Osteocyte (in vitro differentiated cells): ENCODE measurements around the gene SUCO. TPM values are rescaled to one million over a fixed set of nuclear protein-coding genes. Genes with fewer than 3 reads are reported as not detected.

Experiments used
- DNase-seq: peaks from one replicate; pipeline ENCODE4 v3.0.0; 2021; ENCODE audit warnings: mixed read lengths; ENCODE audit not compliant: unreplicated experiment; ENCODE audit errors: extremely low spot score
- H3K27ac Mint-ChIP-seq: one replicate; pipeline ENCODE4 v1.8.0; 2021; ENCODE audit warnings: mild to moderate bottlenecking, mixed read lengths; ENCODE audit not compliant: unreplicated experiment
- H3K27me3 Mint-ChIP-seq: one replicate; pipeline ENCODE4 v1.8.0; 2021; ENCODE audit warnings: mixed read lengths; ENCODE audit not compliant: unreplicated experiment
- H3K36me3 Mint-ChIP-seq: one replicate; pipeline ENCODE4 v1.8.0; 2021; ENCODE audit warnings: mixed read lengths; ENCODE audit not compliant: unreplicated experiment
- H3K4me1 Mint-ChIP-seq: one replicate; pipeline ENCODE4 v1.8.0; 2021; ENCODE audit warnings: mixed read lengths; ENCODE audit not compliant: unreplicated experiment
- H3K4me3 Mint-ChIP-seq: one replicate; pipeline ENCODE4 v1.8.0; 2021; ENCODE audit warnings: mild to moderate bottlenecking, moderate library complexity, mixed read lengths; ENCODE audit not compliant: unreplicated experiment
- H3K9me3 Mint-ChIP-seq: one replicate; pipeline ENCODE4 v1.8.0; 2021; ENCODE audit warnings: mixed read lengths; ENCODE audit not compliant: unreplicated experiment
- CTCF ChIP-seq: fragments of 200-600 bp; sonication (generic); IDR thresholded peaks from 2 replicates; pipeline ENCODE4 v1.5.0; 2021; ENCODE audit warnings: antibody characterized with exemption, mild to moderate bottlenecking, moderate library complexity
- total RNA-seq: library from RNA; stranded (reverse); gene quantifications from 2 replicates; pipeline ENCODE4 v1.2.1, GENCODE V29; 2021

The SUCO gene
- total RNA-seq, 1 donor from 2014 or later = 30.4 TPM

- H3K9me3 Mint-ChIP-seq = no peaks in the 10 kb centered on the region
- no peak overlapping the region for H3K4me3 Mint-ChIP-seq
- DNase-seq = no peak
These were observed 93.9 kb downstream of the SUCO start for GRCh38 chr1:172626845-172627244.

DNA sequence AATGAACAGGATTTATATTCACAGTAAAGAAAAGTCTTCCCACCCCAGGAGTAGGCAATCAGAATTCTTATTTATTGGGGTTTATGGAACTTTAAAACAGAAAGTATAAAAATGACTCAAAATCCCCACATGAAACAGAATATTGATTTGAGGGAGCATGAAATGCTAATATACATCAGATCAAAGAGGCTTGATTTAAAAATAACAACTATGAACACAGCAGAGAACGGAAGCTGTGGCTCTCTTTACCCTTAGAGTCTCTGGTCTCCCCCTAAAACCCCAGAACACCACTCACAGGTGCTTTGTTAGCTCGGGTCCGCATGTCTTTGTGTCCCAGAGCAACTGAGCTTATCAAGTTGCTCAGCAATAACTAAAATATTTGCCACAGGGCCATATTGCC is 94.8 kb downstream of the SUCO start:
- no peaks in the 10 kb centered on the region for H3K36me3 Mint-ChIP-seq
- no peaks in the 10 kb centered on the region for H3K27me3 Mint-ChIP-seq
- no peak overlapping the region for H3K27ac Mint-ChIP-seq
- H3K4me3 Mint-ChIP-seq = no peak overlapping the region
- TF ChIP-seq CTCF = no peak
- peaks cover 10% of the 10 kb centered on the region for H3K4me1 Mint-ChIP-seq
- no peaks in the 10 kb centered on the region for H3K9me3 Mint-ChIP-seq
- no peak for DNase-seq

More at GRCh38 chr1:172626845-172627244, 93.9 kb downstream of the SUCO start:
- Mint-ChIP-seq H3K27ac (no peak overlapping the region), H3K4me1 (peaks cover 10% of the 10 kb centered on the region), H3K27me3 (no peaks in the 10 kb centered on the region), H3K36me3 (no peaks in the 10 kb centered on the region)
- TF ChIP-seq CTCF = no peak

DNA sequence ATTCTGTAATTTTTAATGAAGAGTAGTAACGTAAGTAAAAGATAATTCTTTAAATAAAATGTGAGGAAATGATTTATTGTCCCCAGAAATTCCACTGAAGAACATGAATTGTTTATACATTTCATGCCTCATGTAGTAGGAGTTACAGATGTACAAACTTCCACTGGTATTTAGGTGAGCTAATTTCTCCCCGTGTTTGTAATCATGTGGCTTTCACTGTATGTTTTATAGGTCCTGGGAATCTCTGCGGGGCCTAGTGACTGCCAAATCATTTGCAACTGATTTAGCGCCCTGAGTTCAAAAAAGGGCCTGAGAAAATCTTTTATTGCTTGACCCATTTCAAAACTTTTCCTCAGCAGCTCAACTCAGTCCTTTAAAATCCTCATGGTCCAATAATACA is 95.5 kb downstream of the SUCO start:
- no peak for DNase-seq
- no peaks in the 10 kb centered on the region for H3K27me3 Mint-ChIP-seq
- H3K9me3 Mint-ChIP-seq = no peaks in the 10 kb centered on the region
- H3K36me3 Mint-ChIP-seq = no peaks in the 10 kb centered on the region
- no peak for TF ChIP-seq CTCF
- no peak overlapping the region for H3K27ac Mint-ChIP-seq
- peaks cover 10% of the 10 kb centered on the region for H3K4me1 Mint-ChIP-seq
- H3K4me3 Mint-ChIP-seq = no peak overlapping the region

DNA sequence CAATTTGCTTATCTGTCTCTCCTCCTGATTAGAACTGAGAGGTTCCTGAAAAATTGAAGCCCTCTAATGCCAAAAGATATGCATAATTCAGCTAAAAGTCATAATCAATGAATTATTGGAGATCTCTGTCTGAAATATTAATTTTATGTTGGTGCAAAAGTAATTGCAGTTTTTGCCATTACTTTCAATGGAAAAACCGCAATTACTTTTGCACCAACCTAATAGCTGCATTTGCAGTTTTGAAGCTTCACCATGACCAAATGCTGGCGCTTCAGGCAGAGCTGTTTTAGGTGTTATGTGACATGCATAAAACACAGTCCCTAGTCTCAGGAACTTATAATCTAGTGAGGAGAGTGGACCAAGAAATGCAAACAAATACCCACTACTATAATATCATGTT is 96.2 kb downstream of the SUCO start:
- Mint-ChIP-seq H3K4me3 (no peak overlapping the region), H3K9me3 (no peaks in the 10 kb centered on the region), H3K27me3 (no peaks in the 10 kb centered on the region), H3K4me1 (peaks cover 10% of the 10 kb centered on the region), H3K36me3 (no peaks in the 10 kb centered on the region), H3K27ac (no peak overlapping the region)
- TF ChIP-seq CTCF = no peak
- no peak for DNase-seq

- H3K4me1 Mint-ChIP-seq = peaks cover 10% of the 10 kb centered on the region
These were observed 96.7 kb downstream of the SUCO start for GRCh38 chr1:172629638-172630037.

More at GRCh38 chr1:172629638-172630037, 96.7 kb downstream of the SUCO start:
- no peak overlapping the region for H3K4me3 Mint-ChIP-seq
- H3K9me3 Mint-ChIP-seq = no peaks in the 10 kb centered on the region
- peak overlapping the region; percentile 47 for H3K27ac Mint-ChIP-seq
- H3K36me3 Mint-ChIP-seq = no peaks in the 10 kb centered on the region
- no peak for DNase-seq
- H3K27me3 Mint-ChIP-seq = no peaks in the 10 kb centered on the region
- TF ChIP-seq CTCF = no peak
